Measurements from ENCODE around the gene AVEN.
A peak's percentile ranks its signal among the peaks of the same experiment; 100 is the strongest.
"Not testable (repeated sequence)": the region's sequence is repeated elsewhere in the genome, so short reads cannot be mapped to it uniquely, and the experiment has no call there.

Gene AVEN

DNA sequence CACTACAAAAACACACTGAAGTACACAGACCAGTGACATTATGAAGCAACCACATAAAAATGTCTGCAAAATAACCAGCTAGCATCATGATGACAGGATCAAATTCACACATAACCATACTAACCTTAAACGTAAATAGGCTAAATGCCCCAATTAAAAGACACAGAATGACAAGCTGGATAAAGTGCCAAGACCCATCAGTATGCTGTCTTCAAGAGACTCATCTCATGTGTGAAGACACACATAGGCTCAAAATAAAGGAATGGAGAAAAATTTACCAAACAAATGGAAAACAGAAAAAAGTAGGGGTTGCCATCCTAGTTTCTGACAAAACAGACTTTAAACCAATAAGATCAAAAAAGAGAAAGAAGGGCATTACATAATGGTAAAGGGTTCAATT lies 11.4 kb upstream of the AVEN start:
- not testable (repeated sequence) for DNase-seq, H3K27ac Mint-ChIP-seq, ATAC-seq, H3K4me1 Mint-ChIP-seq, H3K27me3 Mint-ChIP-seq, H3K4me3 Mint-ChIP-seq
- Mint-ChIP-seq H3K36me3 (ENCODE audit: low read depth) (peaks cover 16% of the 10 kb centered on the region), H3K9me3 (peaks cover 22% of the 10 kb centered on the region)

DNA sequence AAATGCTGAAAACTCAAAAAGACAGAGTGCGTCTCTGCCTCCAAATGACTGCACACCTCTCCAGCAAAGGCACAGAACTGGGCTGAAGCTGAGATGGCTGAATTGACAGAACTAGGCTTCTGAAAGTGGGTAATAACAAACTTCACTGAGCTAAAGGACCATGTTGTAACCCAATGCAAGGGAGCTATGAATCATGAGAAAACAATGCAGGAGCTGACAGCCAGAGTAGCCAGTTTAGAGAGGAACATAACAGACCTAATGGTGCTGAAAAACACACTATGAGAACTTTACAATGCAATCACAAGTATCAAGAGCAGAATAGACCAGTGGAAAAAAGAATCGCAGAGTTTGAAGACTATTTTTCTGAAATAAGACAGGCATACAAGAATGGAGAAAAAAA lies 10.1 kb upstream of the AVEN start:
- Mint-ChIP-seq H3K4me3 (no peak overlapping the region), H3K9me3 (peaks cover 22% of the 10 kb centered on the region)

DNA sequence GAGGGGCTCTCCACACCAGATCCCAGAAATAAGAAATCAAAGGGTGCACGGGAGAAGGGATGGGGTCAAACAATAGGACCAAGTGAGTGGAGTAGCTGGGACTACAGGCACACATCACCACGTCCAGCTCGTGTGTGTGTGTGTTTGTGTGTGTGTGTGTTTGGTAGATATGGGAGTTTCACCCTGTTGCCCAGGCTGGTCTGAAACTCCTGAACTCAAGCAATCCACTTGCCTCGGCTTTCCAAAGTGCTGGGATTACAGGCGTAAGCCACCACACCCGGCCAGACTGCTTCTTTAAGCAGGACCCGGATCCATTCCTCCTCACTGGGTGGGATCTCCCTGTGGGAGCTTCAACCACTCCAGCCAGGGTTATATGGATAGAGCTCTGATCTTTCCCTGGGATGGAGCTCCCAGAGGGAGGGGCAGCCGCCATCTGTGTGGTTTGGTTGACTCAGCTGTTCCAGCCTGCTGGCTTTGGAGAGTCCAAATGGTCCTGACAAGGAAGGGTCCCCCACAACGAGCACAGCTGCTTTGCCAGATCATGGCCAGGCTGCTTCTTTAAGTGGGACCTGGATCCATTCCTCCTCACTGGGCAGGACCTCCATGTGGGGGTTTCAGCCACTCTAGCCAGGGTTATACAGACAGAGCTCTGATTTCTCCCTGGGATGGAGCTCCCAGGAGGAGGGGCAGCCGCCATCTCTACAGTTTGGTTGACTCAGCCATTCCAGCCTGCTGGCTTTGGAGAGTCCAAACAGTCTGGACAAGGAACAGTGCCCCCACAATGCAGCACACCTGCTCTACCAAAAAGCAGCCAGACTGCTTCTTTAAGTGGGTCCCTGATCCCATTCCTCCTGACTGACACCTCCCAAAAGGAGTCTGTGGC lies 9.1 kb upstream of the AVEN start:
- Mint-ChIP-seq H3K4me1 (peaks cover 5% of the 10 kb centered on the region), H3K36me3 (ENCODE audit: low read depth) (peaks cover 16% of the 10 kb centered on the region), H3K27ac (no peak overlapping the region), H3K9me3 (peaks cover 22% of the 10 kb centered on the region), H3K27me3 (no peaks in the 10 kb centered on the region), H3K4me3 (no peak overlapping the region)
- DNase-seq, result no peak
- no peak for ATAC-seq

More for the DNA sequence above, 10.1 kb upstream of the AVEN start:
- Mint-ChIP-seq H3K36me3 (ENCODE audit: low read depth) (peaks cover 16% of the 10 kb centered on the region), H3K4me1 (peaks cover 1% of the 10 kb centered on the region), H3K27ac (no peak overlapping the region), H3K27me3 (no peaks in the 10 kb centered on the region)
- DNase-seq (no peak), ATAC-seq (no peak)

DNA sequence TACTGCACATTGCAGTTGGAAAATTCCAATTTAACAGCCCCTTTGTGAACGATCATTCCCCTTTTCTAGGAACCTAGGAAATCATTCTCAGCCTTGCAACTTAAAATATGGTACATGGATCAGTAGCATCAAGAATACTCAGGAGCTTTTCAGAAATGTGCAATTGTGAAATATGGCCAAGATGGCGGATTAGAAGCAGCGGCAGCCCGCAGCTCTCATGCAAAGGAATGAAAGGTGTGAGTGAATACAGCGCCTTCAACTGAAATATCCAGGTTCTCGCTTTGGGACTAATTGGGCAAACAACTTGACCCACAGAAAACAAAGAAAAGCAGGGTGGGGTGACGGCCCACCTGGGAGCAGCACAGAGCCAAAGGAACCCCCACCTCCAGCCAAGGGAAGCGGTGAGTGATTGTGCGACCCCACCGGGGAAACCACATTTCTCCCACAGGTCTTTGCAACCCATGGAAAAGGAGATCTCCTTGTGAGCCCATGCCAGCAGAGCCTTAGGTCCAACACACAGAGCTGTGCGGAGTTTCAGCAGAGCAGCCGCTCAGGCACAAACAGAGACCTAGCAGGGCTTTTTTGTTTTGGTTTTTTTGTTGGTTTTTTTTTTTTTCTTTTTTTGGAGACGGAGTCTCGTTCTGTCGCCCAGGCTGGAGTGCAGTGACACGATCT lies 7.6 kb upstream of the AVEN start:
- DNase-seq, result no peak
- peaks cover 20% of the 10 kb centered on the region for H3K9me3 Mint-ChIP-seq
- peaks cover 16% of the 10 kb centered on the region for H3K36me3 Mint-ChIP-seq (ENCODE audit: low read depth)

DNA sequence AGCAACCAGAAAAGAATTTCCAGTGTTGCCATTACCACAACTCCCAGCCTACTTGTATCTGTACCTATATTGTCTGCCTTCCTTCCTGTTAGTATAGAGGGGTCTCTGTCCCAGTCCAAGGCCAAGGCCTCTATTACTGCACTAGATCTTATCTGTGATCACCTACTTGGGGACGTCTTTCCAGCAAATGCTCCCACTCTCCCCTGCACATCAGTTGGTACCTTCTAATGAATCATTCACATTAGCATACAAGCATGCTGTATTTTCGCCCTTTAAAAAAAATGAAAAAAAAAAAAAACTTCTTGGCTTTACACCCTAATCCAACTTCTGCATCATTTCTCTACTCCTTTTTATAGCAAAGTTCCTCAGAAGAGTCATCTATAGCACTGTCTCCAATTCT lies 4.8 kb upstream of the AVEN start:
- ATAC-seq (no peak), DNase-seq (no peak)
- Mint-ChIP-seq H3K4me1 (peaks cover 20% of the 10 kb centered on the region), H3K4me3 (no peak overlapping the region), H3K27me3 (no peaks in the 10 kb centered on the region), H3K27ac (no peak overlapping the region), H3K9me3 (no peaks in the 10 kb centered on the region), H3K36me3 (ENCODE audit: low read depth) (no peaks in the 10 kb centered on the region)

More for the DNA sequence above, 7.6 kb upstream of the AVEN start:
- ATAC-seq, result no peak
- H3K4me1 Mint-ChIP-seq, result peaks cover 5% of the 10 kb centered on the region
- no peak overlapping the region for H3K27ac Mint-ChIP-seq
- H3K4me3 Mint-ChIP-seq, result no peak overlapping the region
- no peaks in the 10 kb centered on the region for H3K27me3 Mint-ChIP-seq

DNA sequence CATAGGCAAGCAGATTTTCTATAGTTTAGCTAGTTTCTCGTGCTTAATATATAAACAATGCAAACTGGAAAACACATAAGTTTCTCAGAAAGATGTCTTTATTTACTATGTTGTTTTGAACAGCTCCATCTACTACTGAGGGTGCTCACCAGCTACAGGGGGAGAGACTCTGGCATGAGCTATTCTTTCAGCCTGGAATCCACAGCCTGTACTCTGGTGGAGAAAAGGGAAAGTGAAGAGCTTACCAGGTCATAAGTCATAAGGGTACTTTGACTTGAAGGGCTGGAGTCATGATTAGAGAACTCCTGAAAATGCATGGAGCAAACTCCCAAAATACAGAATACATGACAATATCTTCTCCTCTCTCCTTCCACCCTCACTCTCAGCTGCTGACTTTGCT lies 4.4 kb upstream of the AVEN start:
- Mint-ChIP-seq H3K27ac (no peak overlapping the region), H3K36me3 (ENCODE audit: low read depth) (no peaks in the 10 kb centered on the region), H3K4me3 (no peak overlapping the region), H3K9me3 (no peaks in the 10 kb centered on the region), H3K27me3 (no peaks in the 10 kb centered on the region), H3K4me1 (peaks cover 20% of the 10 kb centered on the region)
- DNase-seq (no peak), ATAC-seq (no peak)

DNA sequence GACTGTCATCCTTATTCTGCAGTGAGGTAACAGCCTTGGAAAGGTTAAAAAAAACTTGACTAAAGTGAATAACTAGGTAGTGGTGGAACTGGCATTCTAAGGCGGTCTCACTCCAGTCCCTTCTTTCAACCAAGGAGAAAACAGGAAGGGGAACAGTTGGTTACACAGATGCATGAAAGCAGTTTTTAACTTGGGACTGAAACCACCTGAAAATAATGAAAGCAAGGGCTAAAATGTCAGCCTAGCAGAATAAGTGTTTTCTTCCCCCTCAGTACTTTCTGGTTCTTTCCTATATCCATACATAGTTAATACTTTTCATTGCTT lies 748 bp upstream of the AVEN start:
- ATAC-seq, result no peak
- Mint-ChIP-seq H3K9me3 (no peaks in the 10 kb centered on the region), H3K36me3 (ENCODE audit: low read depth) (no peaks in the 10 kb centered on the region), H3K27me3 (no peaks in the 10 kb centered on the region), H3K4me3 (peak overlapping the region; percentile 84), H3K4me1 (peaks cover 27% of the 10 kb centered on the region), H3K27ac (peak overlapping the region; percentile 96)
- DNase-seq, result peak; percentile 8

DNA sequence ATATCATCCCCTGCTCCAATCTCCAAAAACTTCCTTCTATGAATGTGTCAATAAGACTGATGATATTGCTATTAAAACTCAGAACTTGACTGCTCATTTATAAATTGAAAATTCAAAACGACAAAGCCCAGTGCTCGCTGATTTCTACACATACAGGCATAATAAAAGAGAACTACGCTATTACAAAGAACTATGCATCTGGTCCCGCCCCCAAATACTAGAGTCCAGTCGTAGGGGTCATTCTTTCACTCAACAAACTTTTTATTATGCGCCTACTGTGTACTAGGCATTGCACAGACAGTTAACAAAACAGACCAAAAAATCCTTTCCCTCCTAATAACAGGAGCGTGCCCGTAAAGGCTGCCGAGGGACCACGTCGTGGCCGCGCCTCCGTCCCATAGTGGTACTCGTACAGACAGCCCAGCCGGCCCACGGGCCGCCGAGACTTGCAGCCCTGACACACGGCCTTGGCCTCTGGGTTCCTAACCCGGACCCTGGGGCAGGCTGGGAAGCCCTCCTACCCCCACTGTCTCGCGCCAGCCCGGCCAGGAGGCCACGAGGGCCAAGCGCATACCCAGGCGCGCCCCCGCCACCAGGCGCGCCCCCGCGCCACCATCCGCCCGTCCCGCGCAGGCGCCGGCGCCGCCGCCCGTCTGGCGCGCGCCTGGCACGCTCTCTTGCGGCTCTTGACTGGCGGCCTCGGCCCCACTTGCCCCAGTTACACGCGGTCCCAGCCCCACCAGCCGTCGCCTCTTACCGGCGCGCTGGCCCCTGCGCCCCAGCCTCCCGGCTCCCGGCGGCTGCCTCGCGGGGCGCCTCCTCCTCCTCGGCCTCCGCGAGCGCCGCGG lies 757 bp downstream of the AVEN start:
- no peaks in the 10 kb centered on the region for H3K36me3 Mint-ChIP-seq (ENCODE audit: low read depth)
- DNase-seq (peak; percentile 74), ATAC-seq (peak; percentile 73)
- H3K4me3 Mint-ChIP-seq, result peak overlapping the region; percentile 81
- peak overlapping the region; percentile 92 for H3K27ac Mint-ChIP-seq
- H3K9me3 Mint-ChIP-seq, result no peaks in the 10 kb centered on the region
- H3K27me3 Mint-ChIP-seq, result no peaks in the 10 kb centered on the region
- peaks cover 22% of the 10 kb centered on the region for H3K4me1 Mint-ChIP-seq

DNA sequence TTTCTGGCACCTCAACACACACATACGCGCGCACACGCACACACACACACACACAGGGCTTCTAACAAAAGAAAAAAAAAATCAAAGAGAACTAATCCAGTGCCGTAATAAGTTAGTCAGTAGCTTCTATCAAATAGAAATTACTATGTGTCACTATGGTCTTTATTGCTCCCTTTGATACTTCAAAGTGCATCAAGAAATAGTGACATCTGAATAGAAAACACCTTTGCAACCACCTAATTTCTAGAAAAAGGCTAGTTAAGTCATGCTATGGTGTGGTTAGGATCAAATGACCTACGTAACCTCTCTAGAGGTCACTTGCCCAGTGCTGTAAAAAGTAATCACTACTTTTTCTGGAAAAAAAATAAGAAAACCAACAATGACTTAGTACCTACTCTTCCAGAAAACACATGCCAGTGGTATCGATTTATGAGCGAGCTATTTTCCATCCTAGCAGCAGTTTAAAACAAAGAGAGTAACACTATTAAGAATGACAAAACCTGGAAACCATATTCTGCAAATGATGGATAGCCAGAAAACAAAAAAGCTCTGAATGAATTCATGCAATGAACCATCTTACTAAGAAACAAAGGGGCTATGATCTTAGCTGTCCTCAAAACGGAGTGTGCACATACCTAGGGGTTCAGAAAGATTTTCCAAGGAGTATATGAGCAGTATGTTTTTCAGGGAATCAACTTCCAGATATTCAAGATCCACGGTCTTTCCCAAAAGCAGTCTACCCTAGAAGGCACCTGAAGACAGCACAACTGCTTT lies 6.8 kb downstream of the AVEN start:
- peaks cover 12% of the 10 kb centered on the region for H3K4me1 Mint-ChIP-seq
- peaks cover 4% of the 10 kb centered on the region for H3K36me3 Mint-ChIP-seq (ENCODE audit: low read depth)
- DNase-seq (no peak), ATAC-seq (peak; percentile 28)
- no peak overlapping the region for H3K27ac Mint-ChIP-seq
- peaks cover 3% of the 10 kb centered on the region for H3K9me3 Mint-ChIP-seq
- no peaks in the 10 kb centered on the region for H3K27me3 Mint-ChIP-seq
- H3K4me3 Mint-ChIP-seq, result no peak overlapping the region

DNA sequence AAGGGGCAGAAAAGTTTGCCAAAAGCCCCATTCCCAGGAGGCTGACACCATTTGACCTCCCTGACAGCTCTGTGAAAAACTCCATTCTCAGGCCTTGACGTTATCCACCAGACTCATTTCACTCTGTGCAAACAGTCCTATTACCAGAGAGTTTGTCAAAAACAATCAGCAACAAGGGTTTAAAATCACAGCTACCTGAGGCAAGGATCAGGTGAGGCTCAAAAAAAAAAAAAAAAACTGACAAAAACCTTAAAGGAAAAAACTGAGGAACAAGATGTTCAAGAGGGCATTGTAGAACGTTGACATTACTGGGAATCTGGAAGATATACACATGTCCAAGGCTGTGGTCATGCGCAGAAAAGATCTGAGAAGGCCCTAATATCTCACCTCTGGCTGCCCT lies 11.4 kb downstream of the AVEN start:
- no peak overlapping the region for H3K4me3 Mint-ChIP-seq
- peaks cover 4% of the 10 kb centered on the region for H3K36me3 Mint-ChIP-seq (ENCODE audit: low read depth)
- H3K9me3 Mint-ChIP-seq, result peaks cover 3% of the 10 kb centered on the region
- H3K27me3 Mint-ChIP-seq, result no peaks in the 10 kb centered on the region
- ATAC-seq (no peak), DNase-seq (no peak)
- H3K4me1 Mint-ChIP-seq, result peaks cover 12% of the 10 kb centered on the region
- H3K27ac Mint-ChIP-seq, result no peak overlapping the region

DNA sequence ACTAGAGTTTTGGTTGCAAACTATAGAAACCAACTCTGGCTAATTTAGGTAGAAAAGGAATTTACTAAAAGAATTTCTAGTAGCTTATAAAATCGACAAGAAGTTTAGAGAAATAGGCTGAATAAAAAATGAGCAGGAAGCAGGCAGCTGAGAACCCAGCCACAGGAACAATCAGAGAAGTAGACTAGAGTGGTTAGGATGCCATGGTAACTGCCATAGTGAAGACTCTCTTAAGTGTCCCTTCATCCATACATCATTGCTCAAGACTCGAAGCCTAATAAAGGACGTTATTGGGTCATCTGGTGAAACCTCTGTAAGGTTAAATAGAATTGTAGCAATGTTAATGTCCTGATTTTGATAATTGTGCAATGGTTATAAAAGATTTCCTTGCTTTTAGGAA lies 13.8 kb downstream of the AVEN start:
- ATAC-seq (no peak), DNase-seq (no peak)
- peaks cover 6% of the 10 kb centered on the region for H3K4me1 Mint-ChIP-seq
- H3K4me3 Mint-ChIP-seq, result no peak overlapping the region
- peaks cover 3% of the 10 kb centered on the region for H3K9me3 Mint-ChIP-seq
- no peaks in the 10 kb centered on the region for H3K27me3 Mint-ChIP-seq
- H3K27ac Mint-ChIP-seq, result no peak overlapping the region
- peaks cover 8% of the 10 kb centered on the region for H3K36me3 Mint-ChIP-seq (ENCODE audit: low read depth)

DNA sequence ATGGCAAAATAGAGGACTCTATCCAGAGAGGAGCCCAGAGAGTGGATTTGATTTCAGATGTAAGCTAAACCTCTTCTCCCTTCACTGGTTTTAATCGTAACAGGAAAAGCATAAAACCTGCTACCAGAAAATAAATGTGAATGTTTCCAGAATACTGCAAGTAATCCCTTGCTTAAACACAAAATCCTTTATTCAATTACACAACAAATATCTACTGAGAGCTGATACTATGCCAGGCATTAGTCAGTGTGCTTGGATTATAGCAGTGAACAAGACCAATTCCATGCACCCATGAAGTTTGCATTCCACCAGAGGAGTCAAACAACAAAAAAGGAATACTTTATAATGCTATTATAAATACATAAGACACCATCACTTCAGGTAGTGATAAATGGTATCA lies 15.1 kb downstream of the AVEN start:
- peaks cover 3% of the 10 kb centered on the region for H3K9me3 Mint-ChIP-seq
- DNase-seq, result no peak
- H3K27ac Mint-ChIP-seq, result no peak overlapping the region
- no peak overlapping the region for H3K4me3 Mint-ChIP-seq
- peaks cover 8% of the 10 kb centered on the region for H3K36me3 Mint-ChIP-seq (ENCODE audit: low read depth)
- ATAC-seq, result no peak
- H3K4me1 Mint-ChIP-seq, result peaks cover 11% of the 10 kb centered on the region
- H3K27me3 Mint-ChIP-seq, result no peaks in the 10 kb centered on the region

DNA sequence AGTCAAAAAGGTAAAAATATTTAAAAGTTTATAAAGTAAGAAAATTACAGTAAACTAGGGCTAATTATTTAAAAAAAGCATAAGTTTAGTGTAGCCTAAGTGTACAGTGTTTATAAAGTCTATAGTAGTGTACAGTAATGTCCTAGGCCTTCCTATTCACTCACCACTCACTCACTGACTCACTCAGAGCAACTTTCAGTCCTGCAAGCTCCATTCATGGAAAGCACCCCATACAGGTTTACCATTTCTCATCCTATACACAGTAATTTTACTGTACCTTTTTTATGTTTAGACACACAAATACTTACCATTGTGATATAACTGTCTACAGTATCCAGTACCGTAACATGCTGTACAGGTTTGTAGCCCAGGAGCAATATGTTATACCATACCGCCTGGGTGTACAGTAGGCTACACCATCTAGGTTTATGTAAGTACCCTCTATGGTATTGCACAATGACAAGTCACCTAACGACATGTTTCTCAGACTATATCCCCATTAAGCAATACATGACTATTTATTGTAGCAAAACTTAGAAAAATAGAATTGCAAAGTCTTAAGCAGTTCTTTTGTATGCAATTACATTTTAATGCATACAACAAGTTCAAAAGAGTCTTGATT lies 19.5 kb downstream of the AVEN start:
- H3K27ac Mint-ChIP-seq, result no peak overlapping the region
- H3K27me3 Mint-ChIP-seq, result no peaks in the 10 kb centered on the region
- no peak for ATAC-seq
- peaks cover 11% of the 10 kb centered on the region for H3K36me3 Mint-ChIP-seq (ENCODE audit: low read depth)
- H3K9me3 Mint-ChIP-seq, result no peaks in the 10 kb centered on the region
- H3K4me3 Mint-ChIP-seq, result no peak overlapping the region
- H3K4me1 Mint-ChIP-seq, result peaks cover 21% of the 10 kb centered on the region
- DNase-seq, result no peak

DNA sequence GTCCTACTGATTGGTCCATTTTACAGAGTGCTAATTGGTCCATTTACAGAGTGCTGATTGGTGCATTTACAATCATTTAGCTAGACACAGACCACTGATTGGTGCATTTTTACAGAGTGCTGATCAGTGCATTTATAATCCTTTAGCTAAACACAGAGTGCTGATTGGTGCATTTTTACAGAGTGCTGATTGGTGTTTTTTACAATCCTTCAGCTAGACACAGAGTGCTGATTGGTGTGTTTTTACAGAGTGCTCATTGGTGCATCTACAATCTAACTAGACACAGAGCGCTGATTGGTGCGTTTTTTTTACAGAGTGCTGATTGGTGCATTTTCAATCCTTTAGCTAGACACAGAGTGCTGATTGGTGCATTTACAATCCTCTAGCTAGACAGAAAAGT lies 20.3 kb downstream of the AVEN start:
- Mint-ChIP-seq H3K36me3 (ENCODE audit: low read depth) (peaks cover 11% of the 10 kb centered on the region), H3K27ac (peak overlapping the region; percentile 64), H3K4me1 (peaks cover 21% of the 10 kb centered on the region), H3K4me3 (peak overlapping the region; percentile 51)
- ATAC-seq, DNase-seq, H3K9me3 Mint-ChIP-seq, H3K27me3 Mint-ChIP-seq: not testable (repeated sequence)

All from activated naive CD8-positive, alpha-beta T cell treated with anti-CD3 and anti-CD28 coated beads, Interleukin-2, amount 50 U/mL, for 24 hours (primary cell).